ENCODE measurements around the gene TAF9.

The TAF9 gene

GRCh38 chr5:69368458-69369339, 621 bp downstream of the TAF9 start:
- Histone ChIP-seq H3K27me3 (ENCODE audit: control insufficient read depth, insufficient read depth, low read length) (no peaks in the 10 kb centered on the region), H3K4me1 (ENCODE audit: control insufficient read depth, insufficient read depth, low read length) (peaks cover 3% of the 10 kb centered on the region), H3K9ac (ENCODE audit: low read depth, low read length) (peak overlapping the region; percentile 99), H3K9me3 (ENCODE audit: control insufficient read depth, insufficient read depth, low read length) (no peaks in the 10 kb centered on the region), H3K4me3 (ENCODE audit: low read depth, low read length) (peak overlapping the region; percentile 63), H3K36me3 (ENCODE audit: control insufficient read depth, insufficient read depth, low read length) (peaks cover 9% of the 10 kb centered on the region)

- peak overlapping the region; percentile 63 for H3K4me3 ChIP-seq (ENCODE audit: low read depth, low read length)
- H3K9ac ChIP-seq (ENCODE audit: low read depth, low read length), result peak overlapping the region; percentile 99
- H3K9me3 ChIP-seq (ENCODE audit: control insufficient read depth, insufficient read depth, low read length), result no peaks in the 10 kb centered on the region
- H3K36me3 ChIP-seq (ENCODE audit: control insufficient read depth, insufficient read depth, low read length), result peaks cover 12% of the 10 kb centered on the region
- peaks cover 3% of the 10 kb centered on the region for H3K4me1 ChIP-seq (ENCODE audit: control insufficient read depth, insufficient read depth, low read length)
- no peaks in the 10 kb centered on the region for H3K27me3 ChIP-seq (ENCODE audit: control insufficient read depth, insufficient read depth, low read length)
These were observed 1.5 kb downstream of the TAF9 start for GRCh38 chr5:69367697-69368279.

GRCh38 chr5:69364850-69365249, 4.5 kb downstream of the TAF9 start:
- Histone ChIP-seq H3K9me3 (ENCODE audit: control insufficient read depth, insufficient read depth, low read length) (no peaks in the 10 kb centered on the region), H3K36me3 (ENCODE audit: control insufficient read depth, insufficient read depth, low read length) (peaks cover 12% of the 10 kb centered on the region), H3K27me3 (ENCODE audit: control insufficient read depth, insufficient read depth, low read length) (no peaks in the 10 kb centered on the region), H3K9ac (ENCODE audit: low read depth, low read length) (no peak overlapping the region), H3K4me3 (ENCODE audit: low read depth, low read length) (no peak overlapping the region), H3K4me1 (ENCODE audit: control insufficient read depth, insufficient read depth, low read length) (no peaks in the 10 kb centered on the region)

GRCh38 chr5:69364414-69364813, 4.9 kb downstream of the TAF9 start:
- H3K4me1 ChIP-seq (ENCODE audit: control insufficient read depth, insufficient read depth, low read length), result no peaks in the 10 kb centered on the region
- H3K4me3 ChIP-seq (ENCODE audit: low read depth, low read length), result no peak overlapping the region
- H3K36me3 ChIP-seq (ENCODE audit: control insufficient read depth, insufficient read depth, low read length), result peaks cover 12% of the 10 kb centered on the region
- H3K9ac ChIP-seq (ENCODE audit: low read depth, low read length), result no peak overlapping the region
- no peaks in the 10 kb centered on the region for H3K9me3 ChIP-seq (ENCODE audit: control insufficient read depth, insufficient read depth, low read length)
- no peaks in the 10 kb centered on the region for H3K27me3 ChIP-seq (ENCODE audit: control insufficient read depth, insufficient read depth, low read length)

GRCh38 chr5:69360442-69360841, 8.9 kb downstream of the TAF9 start:
- Histone ChIP-seq H3K4me1 (ENCODE audit: control insufficient read depth, insufficient read depth, low read length) (no peaks in the 10 kb centered on the region), H3K36me3 (ENCODE audit: control insufficient read depth, insufficient read depth, low read length) (peaks cover 9% of the 10 kb centered on the region), H3K9ac (ENCODE audit: low read depth, low read length) (no peak overlapping the region), H3K27me3 (ENCODE audit: control insufficient read depth, insufficient read depth, low read length) (no peaks in the 10 kb centered on the region), H3K4me3 (ENCODE audit: low read depth, low read length) (no peak overlapping the region), H3K9me3 (ENCODE audit: control insufficient read depth, insufficient read depth, low read length) (no peaks in the 10 kb centered on the region)

GRCh38 chr5:69359699-69360098, 9.6 kb downstream of the TAF9 start:
- no peak overlapping the region for H3K9ac ChIP-seq (ENCODE audit: low read depth, low read length)
- H3K36me3 ChIP-seq (ENCODE audit: control insufficient read depth, insufficient read depth, low read length), result peaks cover 3% of the 10 kb centered on the region
- H3K4me1 ChIP-seq (ENCODE audit: control insufficient read depth, insufficient read depth, low read length), result no peaks in the 10 kb centered on the region
- H3K4me3 ChIP-seq (ENCODE audit: low read depth, low read length), result no peak overlapping the region
- H3K9me3 ChIP-seq (ENCODE audit: control insufficient read depth, insufficient read depth, low read length), result no peaks in the 10 kb centered on the region
- H3K27me3 ChIP-seq (ENCODE audit: control insufficient read depth, insufficient read depth, low read length), result no peaks in the 10 kb centered on the region

- H3K36me3 ChIP-seq (ENCODE audit: control insufficient read depth, insufficient read depth, low read length), result peaks cover 3% of the 10 kb centered on the region
- no peaks in the 10 kb centered on the region for H3K9me3 ChIP-seq (ENCODE audit: control insufficient read depth, insufficient read depth, low read length)
- H3K4me1 ChIP-seq (ENCODE audit: control insufficient read depth, insufficient read depth, low read length), result no peaks in the 10 kb centered on the region
- no peak overlapping the region for H3K4me3 ChIP-seq (ENCODE audit: low read depth, low read length)
- H3K27me3 ChIP-seq (ENCODE audit: control insufficient read depth, insufficient read depth, low read length), result no peaks in the 10 kb centered on the region
- no peak overlapping the region for H3K9ac ChIP-seq (ENCODE audit: low read depth, low read length)
These were observed 18.7 kb downstream of the TAF9 start for GRCh38 chr5:69350664-69351063.

GRCh38 chr5:69343083-69343482, 26.2 kb downstream of the TAF9 start:
- Histone ChIP-seq H3K4me1 (ENCODE audit: control insufficient read depth, insufficient read depth, low read length) (no peaks in the 10 kb centered on the region), H3K9ac (ENCODE audit: low read depth, low read length) (no peak overlapping the region), H3K9me3 (ENCODE audit: control insufficient read depth, insufficient read depth, low read length) (no peaks in the 10 kb centered on the region), H3K36me3 (ENCODE audit: control insufficient read depth, insufficient read depth, low read length) (no peaks in the 10 kb centered on the region), H3K27me3 (ENCODE audit: control insufficient read depth, insufficient read depth, low read length) (no peaks in the 10 kb centered on the region), H3K4me3 (ENCODE audit: low read depth, low read length) (no peak overlapping the region)

- H3K9me3 ChIP-seq (ENCODE audit: control insufficient read depth, insufficient read depth, low read length), result no peaks in the 10 kb centered on the region
- no peak overlapping the region for H3K4me3 ChIP-seq (ENCODE audit: low read depth, low read length)
- no peaks in the 10 kb centered on the region for H3K36me3 ChIP-seq (ENCODE audit: control insufficient read depth, insufficient read depth, low read length)
- H3K27me3 ChIP-seq (ENCODE audit: control insufficient read depth, insufficient read depth, low read length), result no peaks in the 10 kb centered on the region
- no peaks in the 10 kb centered on the region for H3K4me1 ChIP-seq (ENCODE audit: control insufficient read depth, insufficient read depth, low read length)
- no peak overlapping the region for H3K9ac ChIP-seq (ENCODE audit: low read depth, low read length)
These were observed 27.7 kb downstream of the TAF9 start for GRCh38 chr5:69341520-69342161.

- H3K27me3 ChIP-seq (ENCODE audit: control insufficient read depth, insufficient read depth, low read length), result peaks cover 2% of the 10 kb centered on the region
- no peaks in the 10 kb centered on the region for H3K36me3 ChIP-seq (ENCODE audit: control insufficient read depth, insufficient read depth, low read length)
- H3K9ac ChIP-seq (ENCODE audit: low read depth, low read length), result no peak overlapping the region
- no peak overlapping the region for H3K4me3 ChIP-seq (ENCODE audit: low read depth, low read length)
- H3K4me1 ChIP-seq (ENCODE audit: control insufficient read depth, insufficient read depth, low read length), result peaks cover 6% of the 10 kb centered on the region
- no peaks in the 10 kb centered on the region for H3K9me3 ChIP-seq (ENCODE audit: control insufficient read depth, insufficient read depth, low read length)
These were observed 33.9 kb downstream of the TAF9 start for GRCh38 chr5:69335341-69335935.

- Histone ChIP-seq H3K4me1 (ENCODE audit: control insufficient read depth, insufficient read depth, low read length) (peaks cover 6% of the 10 kb centered on the region), H3K4me3 (ENCODE audit: low read depth, low read length) (no peak overlapping the region), H3K36me3 (ENCODE audit: control insufficient read depth, insufficient read depth, low read length) (no peaks in the 10 kb centered on the region), H3K9ac (ENCODE audit: low read depth, low read length) (no peak overlapping the region), H3K27me3 (ENCODE audit: control insufficient read depth, insufficient read depth, low read length) (peaks cover 2% of the 10 kb centered on the region), H3K9me3 (ENCODE audit: control insufficient read depth, insufficient read depth, low read length) (no peaks in the 10 kb centered on the region)
These were observed 34.5 kb downstream of the TAF9 start for GRCh38 chr5:69334793-69335268.

Measured in iPS-15b (cell line).